Hematopoietic multipotent progenitor cell treated with erythropoietin and hydrocortisone succinate and interleukin-3 and kit ligand, for 15 days (in vitro differentiated cells): Measurements from ENCODE around the gene HYOU1.
"Not testable (repeated sequence)": the region's sequence is repeated elsewhere in the genome, so short reads cannot be mapped to it uniquely, and the experiment has no call there.

ENCODE experiments used
- DNase-seq: peaks from one replicate; pipeline ENCODE4 v3.0.0-alpha.2; 2015; ENCODE audit warnings: low spot score

Gene HYOU1

DNA sequence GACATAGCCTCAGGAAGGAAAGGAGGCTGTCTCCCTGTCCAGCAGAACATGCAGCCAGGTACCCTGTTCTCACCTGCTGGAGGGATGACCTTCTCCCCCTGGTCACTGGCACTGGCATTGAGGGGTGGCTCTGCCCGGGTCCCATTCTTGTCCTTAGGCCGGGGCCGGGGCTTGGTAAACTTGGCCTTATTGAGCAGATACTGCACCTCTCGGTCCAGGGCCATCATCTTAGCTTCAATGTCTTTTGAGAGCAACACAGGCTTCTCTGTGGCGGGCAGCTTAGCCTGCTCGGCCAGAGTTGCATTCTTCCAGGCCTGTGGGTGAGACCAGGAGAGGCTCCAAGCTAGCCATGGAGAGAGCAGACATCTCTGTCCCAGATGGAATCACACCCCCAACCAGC lies 10.5 kb downstream of the HYOU1 start:
- DNase-seq = no peak

GRCh38 chr11:119044708-119045107 lies 12.3 kb downstream of the HYOU1 start:
- no peak for DNase-seq

DNA sequence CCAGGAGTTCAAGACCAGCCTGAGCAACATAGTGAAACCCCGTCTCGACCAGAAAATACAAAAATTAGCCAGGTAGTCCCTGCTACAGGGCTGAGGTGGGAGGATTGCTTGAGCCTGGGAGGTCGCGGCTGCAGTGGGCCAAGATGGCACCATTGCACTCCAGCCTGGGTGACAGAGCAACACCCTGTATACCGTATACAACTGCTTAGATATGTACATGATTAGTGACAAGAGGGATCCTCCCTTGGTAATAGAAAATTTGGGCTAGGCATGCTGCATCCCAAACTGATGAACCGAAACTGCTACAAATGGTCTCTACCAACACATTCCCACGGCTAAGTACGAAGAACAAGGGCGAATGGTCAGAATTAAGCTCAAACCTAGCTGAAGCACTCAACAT lies 14.1 kb downstream of the HYOU1 start:
- DNase-seq = no peak

DNA sequence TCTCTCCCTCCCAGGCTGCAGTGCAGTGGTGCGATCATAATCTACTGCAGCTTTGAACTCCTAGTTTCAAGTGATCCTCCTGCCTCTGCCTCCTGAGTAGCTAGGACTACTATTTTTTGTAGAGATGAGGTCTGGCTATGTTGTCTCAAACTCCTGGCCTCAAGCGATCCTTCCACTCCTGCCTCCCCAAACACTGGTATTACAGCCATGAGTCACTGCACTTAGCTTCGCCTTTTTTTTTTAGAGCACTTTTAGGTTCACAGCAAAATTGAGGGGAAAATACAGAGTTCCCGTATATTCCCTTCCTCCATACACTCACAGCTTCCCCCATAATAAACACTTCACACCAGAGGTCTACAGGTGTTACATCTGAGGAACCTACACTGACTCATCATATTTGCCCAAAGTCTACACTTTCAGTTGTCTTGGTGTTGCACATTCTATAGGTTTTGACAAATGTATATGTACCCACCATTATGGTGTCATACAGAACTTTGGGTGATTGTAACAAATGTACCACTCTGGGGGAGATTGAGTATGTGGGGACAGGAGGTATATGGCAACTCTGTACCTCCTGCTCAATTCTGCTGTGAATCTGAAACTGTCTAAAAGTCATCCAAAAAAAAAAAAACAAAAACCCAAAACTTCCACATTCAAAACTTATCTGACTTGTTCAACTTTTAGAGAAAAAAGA lies 15.0 kb downstream of the HYOU1 start:
- DNase-seq = no peak

- not testable (repeated sequence) for DNase-seq
These were observed 17.5 kb downstream of the HYOU1 start for GRCh38 chr11:119039471-119039870.

DNA sequence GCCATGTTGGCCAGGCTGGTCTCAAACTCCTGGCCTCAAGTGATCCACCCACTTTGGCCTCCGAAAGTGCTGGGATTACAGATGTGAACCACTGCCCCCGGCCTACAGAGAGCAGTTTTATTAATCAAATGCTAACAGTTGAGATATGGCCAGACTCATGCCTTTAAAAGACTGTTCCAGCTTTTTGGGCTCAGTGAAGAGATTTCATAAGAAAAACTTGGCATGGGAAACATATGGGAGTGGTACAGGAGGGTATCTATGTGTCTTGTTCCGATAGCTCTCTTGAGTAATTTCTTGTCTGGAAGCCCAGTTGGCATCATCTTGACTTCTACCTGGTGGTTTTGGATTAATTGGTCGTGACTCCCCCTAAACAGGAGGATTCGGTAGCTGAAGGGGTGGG lies 18.1 kb downstream of the HYOU1 start:
- DNase-seq = no peak

DNA sequence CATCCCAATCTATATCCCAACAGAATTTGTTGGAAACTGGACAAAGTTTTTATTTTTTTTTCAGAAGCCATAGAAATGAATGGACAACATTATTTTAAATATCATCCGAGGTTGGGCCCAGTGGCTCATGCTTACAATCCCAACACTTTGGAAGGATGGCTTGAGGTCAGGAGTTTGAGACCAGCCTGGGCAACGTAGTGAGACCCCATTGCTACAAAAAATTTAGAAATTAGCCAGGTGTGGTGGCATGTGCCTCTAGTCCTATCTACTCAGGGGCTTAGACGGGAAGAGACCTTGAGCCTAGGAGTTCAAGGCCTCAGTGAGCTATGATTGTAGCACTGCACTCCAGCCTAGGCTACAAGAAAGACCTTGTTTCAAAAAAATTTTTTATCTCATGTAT lies 22.2 kb downstream of the HYOU1 start:
- no peak for DNase-seq

DNA sequence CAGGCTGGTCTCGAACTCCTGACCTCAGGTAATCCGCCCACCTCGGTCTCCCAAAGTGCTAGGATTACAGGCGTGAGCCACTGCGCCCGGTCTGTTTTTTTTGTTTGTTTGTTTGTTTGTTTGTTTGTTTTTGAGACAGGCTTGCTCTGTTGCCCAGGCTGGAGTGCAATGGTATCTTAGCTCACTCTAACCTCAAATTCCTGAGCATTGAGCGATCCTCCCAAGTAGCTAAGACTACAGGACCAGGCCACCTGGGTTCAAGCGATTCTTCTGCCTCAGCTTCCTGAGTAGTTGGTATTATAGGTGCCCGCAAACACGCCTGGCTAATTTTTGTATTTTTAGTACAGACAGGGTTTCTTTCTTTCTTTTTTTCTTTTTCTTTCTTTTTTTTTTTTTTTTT lies 23.6 kb downstream of the HYOU1 start:
- DNase-seq = not testable (repeated sequence)

GRCh38 chr11:119031912-119032280 lies 25.1 kb downstream of the HYOU1 start:
- no peak for DNase-seq

DNA sequence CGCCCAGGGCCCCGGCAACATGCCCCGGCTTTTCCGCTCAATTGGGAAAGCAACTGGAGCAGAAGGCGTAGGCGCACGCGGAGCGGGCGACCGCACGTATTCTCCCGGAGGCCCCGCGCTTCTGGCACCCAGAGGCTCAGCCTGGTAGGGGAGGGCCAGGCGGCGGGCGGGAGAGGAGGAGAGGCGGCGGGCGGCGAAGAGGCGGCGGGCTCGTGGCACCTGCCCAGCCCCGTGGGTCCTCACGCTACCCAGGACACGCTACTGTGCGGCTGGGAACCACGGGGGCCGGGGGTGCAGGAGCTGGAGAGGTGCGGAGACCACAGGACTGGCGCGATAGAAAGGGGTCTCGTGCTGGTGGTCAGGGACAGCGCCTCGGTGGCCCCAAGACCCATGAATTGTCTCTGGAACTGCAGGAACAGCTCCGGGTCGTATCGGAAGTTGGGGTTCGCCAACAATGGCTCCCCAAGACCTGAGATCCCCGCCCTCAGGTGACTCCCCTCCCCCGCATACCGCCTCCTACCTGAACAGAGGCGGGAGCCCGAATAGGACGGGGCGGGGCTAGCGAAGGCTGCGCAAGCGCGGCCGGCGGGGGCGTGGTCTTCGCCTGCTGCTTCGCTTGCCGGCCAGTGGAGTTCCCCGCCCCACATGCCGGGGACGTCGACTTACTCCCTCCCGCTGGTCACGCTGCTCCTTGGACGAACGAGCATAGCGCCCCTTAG lies 26.5 kb downstream of the HYOU1 start, which contains the start of gene SLC37A4:
TSS of gene SLC37A4 (minus strand) at position 549 of the 719 bp plus-strand sequence.
- peak; percentile 99 for DNase-seq

GRCh38 chr11:119030029-119030328 lies 27.0 kb downstream of the HYOU1 start:
- no peak for DNase-seq

GRCh38 chr11:119029340-119030028 lies 27.5 kb downstream of the HYOU1 start:
- DNase-seq = peak; percentile 30

- peak; percentile 78 for DNase-seq
These were observed 28.0 kb downstream of the HYOU1 start for GRCh38 chr11:119029069-119029339.

DNA sequence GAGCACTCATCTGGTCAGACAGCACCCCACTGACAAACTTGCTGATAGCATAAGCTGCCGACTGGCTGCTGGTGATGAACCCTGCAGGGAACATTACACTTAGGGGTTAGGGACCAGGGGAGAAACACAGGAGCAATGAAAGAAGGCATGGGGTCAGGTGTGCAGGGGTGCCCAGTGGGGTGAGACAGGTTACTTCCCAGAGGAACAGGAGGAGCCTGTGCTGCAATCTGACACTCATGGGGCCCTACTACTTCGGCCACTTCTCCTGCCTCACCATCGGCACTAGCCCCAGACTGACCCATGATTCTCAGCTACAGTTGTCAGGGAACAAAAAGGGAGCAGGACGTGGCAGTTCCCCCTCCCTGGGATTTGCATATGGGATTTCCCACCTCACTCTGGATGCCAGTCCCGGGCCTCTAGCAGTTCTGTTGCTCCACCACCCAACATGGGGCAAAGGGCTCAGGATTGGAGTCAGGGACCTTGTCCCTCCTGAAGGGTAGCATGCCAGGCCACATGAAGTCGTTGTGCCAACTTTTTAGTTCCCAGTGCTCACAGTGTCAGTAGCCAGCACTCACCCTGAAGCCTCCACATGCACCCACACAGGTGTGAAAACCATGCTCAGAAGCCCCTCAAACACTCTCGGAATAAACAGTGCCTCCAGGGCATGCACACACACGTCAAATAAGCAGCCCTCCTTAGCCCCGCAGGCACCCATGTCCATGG lies 28.5 kb downstream of the HYOU1 start:
- no peak for DNase-seq

DNA sequence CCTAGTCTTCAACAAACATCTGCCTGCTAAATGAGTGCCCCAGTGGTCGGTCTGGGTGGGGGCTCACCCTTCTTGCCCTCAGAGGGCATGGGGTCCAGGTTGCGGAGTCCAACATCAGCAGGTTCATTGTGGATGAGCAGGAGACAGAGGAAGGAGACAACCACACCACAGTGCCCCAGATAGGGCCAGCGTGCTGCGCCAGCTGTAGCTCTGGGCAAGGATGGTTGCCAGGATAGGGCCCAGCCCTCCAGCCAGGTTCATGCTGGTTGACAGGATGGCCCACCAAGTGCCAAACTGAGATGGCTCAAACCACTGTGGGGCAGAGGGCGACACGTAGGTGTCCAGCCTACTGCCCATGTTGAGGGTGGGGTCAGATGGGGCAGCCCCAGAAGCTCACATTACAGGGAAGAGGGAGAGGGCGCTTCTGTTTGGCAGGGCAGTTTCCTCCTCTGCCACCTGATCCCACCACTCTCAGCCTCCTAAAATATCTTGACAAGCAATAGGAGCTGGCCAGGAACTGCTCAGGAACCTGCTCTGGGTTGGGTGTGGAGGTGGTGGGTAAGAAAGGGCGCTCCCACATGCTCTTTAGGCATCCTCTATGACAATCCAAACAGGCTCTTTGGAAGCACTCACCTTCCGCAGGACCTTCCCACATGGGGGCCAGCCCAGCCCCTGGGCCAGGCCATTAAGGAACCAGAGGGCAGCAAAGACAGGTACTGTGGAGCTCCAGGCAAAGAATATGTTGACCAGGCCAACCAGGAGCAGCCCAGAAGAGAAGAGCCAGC lies 29.3 kb downstream of the HYOU1 start:
- DNase-seq = no peak

DNA sequence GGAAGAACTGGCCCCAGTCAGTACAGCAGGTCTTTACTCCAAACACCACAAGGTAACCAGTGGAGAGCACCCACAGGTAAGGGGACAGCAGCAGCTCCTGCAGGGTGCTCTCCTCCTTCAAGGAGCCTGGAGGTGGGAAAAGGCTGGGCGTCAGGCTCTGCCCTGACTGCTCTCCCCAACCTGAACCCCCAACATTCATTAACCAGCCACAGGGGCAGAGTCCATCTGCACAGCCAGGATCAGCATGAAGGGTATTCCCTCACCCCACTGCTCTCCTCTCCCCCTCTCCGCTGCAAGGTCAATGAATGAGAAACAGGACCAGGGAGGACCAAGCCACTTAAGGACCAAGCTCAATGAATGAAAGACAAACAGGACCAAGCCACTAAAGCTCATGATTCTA lies 30.0 kb downstream of the HYOU1 start:
- DNase-seq = no peak

- DNase-seq = no peak
These were observed 30.8 kb downstream of the HYOU1 start for GRCh38 chr11:119025978-119026766.

DNA sequence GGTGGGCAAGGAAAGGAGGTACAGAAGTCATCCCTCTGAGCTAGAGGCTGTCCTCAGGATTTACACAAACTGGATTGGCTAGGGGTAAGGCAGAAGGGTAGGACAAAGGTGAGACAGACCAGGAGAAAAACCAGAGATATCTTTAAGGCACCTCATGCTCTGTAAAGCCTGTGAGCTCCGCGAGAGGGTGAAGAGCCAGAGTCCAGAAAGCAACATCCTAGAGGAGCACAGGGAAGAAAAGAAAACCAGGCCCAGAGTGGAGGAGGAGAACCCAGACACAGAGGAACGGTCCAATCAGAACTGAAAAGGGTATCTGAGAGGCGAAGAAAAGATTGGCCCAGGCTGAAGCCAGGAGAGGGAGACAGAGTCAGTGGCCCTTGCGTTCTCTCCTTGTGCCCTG lies 31.5 kb downstream of the HYOU1 start:
- no peak for DNase-seq

DNA sequence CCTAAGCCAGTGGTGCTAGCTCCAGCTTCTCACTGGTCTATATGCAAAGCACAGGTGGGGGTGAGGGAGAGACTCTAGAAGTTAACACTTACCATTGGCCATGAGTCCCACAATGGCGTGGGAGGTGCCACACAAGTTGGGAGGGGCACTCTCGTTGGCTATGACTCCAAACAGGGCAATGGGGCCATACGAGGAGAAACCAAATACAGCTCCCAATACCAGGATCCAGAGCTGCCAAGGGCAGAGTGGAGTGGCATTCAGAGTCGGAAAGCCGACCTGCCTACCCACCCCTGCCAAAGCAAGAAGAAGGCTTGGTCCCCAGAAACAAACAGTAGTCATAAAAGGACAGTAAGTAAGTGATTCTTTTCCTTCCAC lies 31.9 kb downstream of the HYOU1 start:
- no peak for DNase-seq

DNA sequence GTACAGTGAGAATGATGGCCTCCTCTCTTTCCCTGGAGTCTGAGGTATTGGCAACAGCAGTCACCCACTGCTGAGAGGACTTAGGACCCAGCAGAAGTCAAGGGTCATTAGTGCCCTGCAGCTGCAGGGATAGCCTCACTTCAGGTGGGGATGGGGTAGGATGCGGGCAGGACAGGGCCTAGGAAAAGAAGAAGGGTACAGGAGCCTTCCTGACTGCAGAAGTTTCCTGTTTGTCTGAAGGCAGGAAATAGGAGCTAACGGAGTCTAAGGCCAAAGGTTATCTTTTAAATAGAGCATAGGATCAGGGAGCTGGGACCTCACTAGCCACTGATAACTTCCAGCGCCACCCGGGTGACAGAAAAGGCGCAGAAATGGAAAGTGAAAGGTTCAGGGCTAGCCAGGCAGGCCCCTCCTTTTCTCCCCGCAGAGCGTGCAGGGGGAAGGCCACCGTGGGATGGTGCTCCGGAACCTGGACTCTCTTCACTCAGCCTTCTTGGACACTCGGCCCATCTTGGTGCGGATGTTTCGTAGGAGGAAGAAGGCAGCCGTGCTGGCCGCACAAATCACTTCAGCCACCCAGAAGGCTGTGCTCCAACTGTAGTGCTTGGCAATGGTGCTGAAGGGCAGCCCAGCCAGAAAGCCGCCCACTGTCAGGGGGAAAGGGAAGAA lies 32.4 kb downstream of the HYOU1 start:
- no peak for DNase-seq

GRCh38 chr11:119023741-119024140 lies 33.3 kb downstream of the HYOU1 start:
- DNase-seq = no peak
